Posterior vena cava (tissue), 2 donors: ENCODE measurements around the gene PLEKHN1. TPM values are rescaled to one million over a fixed set of nuclear protein-coding genes. Genes with fewer than 3 reads are reported as not detected.

ENCODE experiments used
- DNase-seq: peaks from one replicate; pipeline ENCODE4 v3.0.0-alpha.2; 2020; ENCODE audit warnings: low spot score
- intact Hi-C, 2 donors: fragments of 100-400 bp; cut with DNase I; formaldehyde crosslinking; loops; one replicate each; pipeline versions ENCODE4 v1.14.1 to v1.14.2; 2022 to 2023
- long read RNA-seq, 2 donors: library from polyadenylated mRNA; unstranded; transcript quantifications; one replicate each; pipeline ENCODE4 v2.0.0, GENCODE V29; 2020 to 2021
- total RNA-seq, 2 donors: library from RNA; stranded (reverse); fragmentation: NEBNext Ultra II Directional; extraction: Animal tissue kit (Norgen Biotek cat#: 25700); gene quantifications; one replicate each; pipeline ENCODE4 v1.2.1, GENCODE V29; 2021
- donor health status: DM: yes; HTN: yes; CAD: no.
- donor health status: DM: yes; HTN: yes; CAD: no.

PLEKHN1 gene
- under 1 TPM; 0.86 to 0.88 TPM for total RNA-seq
- long read RNA-seq, donor 1, result 0 reads
- long read RNA-seq, donor 2, partial matches to known transcripts, result 3 of 4 reads
- long read RNA-seq, donor 2, other reads (novel, unspliced or antisense), result 1 of 4 reads

GRCh38 chr1:966135-966703 lies at the start of gene PLEKHN1:
TSS of gene PLEKHN1 (plus strand) at chr1:966482. CDS start at chr1:966532, 50 bp downstream.
- no peak for DNase-seq
- intact Hi-C loops, result no loop called here

- DNase-seq, result peak; percentile 58
- intact Hi-C loops, result no loop called here
These were observed 49.2 kb upstream of the PLEKHN1 start for GRCh38 chr1:917076-917459.

- peak; percentile 76 for DNase-seq
- intact Hi-C loops, result no loop called here
These were observed 48.7 kb upstream of the PLEKHN1 start for GRCh38 chr1:917466-918091.

GRCh38 chr1:918353-918752 lies 47.9 kb upstream of the PLEKHN1 start:
- no peak for DNase-seq
- intact Hi-C loops, result no loop called here

- intact Hi-C loops, result no loop called here
- DNase-seq, result no peak
These were observed 47.4 kb upstream of the PLEKHN1 start for GRCh38 chr1:918843-919242.

GRCh38 chr1:919271-919872 lies 46.9 kb upstream of the PLEKHN1 start:
- no peak for DNase-seq
- intact Hi-C loops, result no loop called here

GRCh38 chr1:920010-920409 lies 46.3 kb upstream of the PLEKHN1 start:
- intact Hi-C loops, result no loop called here
- no peak for DNase-seq

- intact Hi-C loops, result no loop called here
- no peak for DNase-seq
These were observed 45.8 kb upstream of the PLEKHN1 start for GRCh38 chr1:920521-920920.

GRCh38 chr1:921011-921837 lies 45.1 kb upstream of the PLEKHN1 start:
- DNase-seq, result no peak
- intact Hi-C loops, result no loop called here

- peak; percentile 93 for DNase-seq
- intact Hi-C loops, result no loop called here
These were observed 42.9 kb upstream of the PLEKHN1 start, which contains the start of gene SAMD11 for GRCh38 chr1:923131-923990. TSS of gene SAMD11 (plus strand) at chr1:923923. CDS start at chr1:924432, 509 bp downstream.

GRCh38 chr1:923991-924655 lies 42.2 kb upstream of the PLEKHN1 start:
- no peak for DNase-seq
- intact Hi-C loops, result no loop called here

GRCh38 chr1:924656-925560 lies 41.4 kb upstream of the PLEKHN1 start:
- intact Hi-C loops, result no loop called here
- DNase-seq, result no peak

GRCh38 chr1:925561-926421 lies 40.5 kb upstream of the PLEKHN1 start:
- peak; percentile 92 for DNase-seq
- intact Hi-C loops, result no loop called here

GRCh38 chr1:927234-927633 lies 39.0 kb upstream of the PLEKHN1 start:
- DNase-seq, result no peak
- intact Hi-C loops, result no loop called here

- DNase-seq, result no peak
- intact Hi-C loops, result loop anchor here in 1 of 2 donors (2.0 kb wide), 1 partner anchor 17 kb away; no protein-coding TSS in a partner anchor
These were observed 38.5 kb upstream of the PLEKHN1 start for GRCh38 chr1:927748-928147.
